MCF 10A (cell line): ENCODE data around the gene TUBB3. TPM values are rescaled to one million over a fixed set of nuclear protein-coding genes. Genes with fewer than 3 reads are reported as not detected.
A peak's percentile ranks its signal among the peaks of the same experiment; 100 is the strongest.

Experiments used
- BruUV-seq: library from RNA; stranded (reverse); fragments of 400-500 nt; replicated peaks from 2 replicates; lab custom pipeline; 2021; lab: Mats Ljungman, UMichigan
- CTCF ChIA-PET: fragments of 300-600 bp; sonication (Branson Sonifier 250); formaldehyde crosslinking; extraction: SDS; loops from one replicate; lab custom pipeline; 2021; ENCODE audit warnings: antibody characterized with exemption, inconsistent platforms; lab: Yijun Ruan, JAX
- POLR2A ChIA-PET: fragments of 300-600, 350-650 bp; sonication (Branson Sonifier 250); formaldehyde crosslinking; extraction: SDS; loops from one replicate; lab custom pipeline; 2020; ENCODE audit warnings: antibody characterized with exemption, inconsistent platforms; lab: Yijun Ruan, JAX
- DNase-seq: peaks from one replicate; pipeline ENCODE4 v3.0.0-alpha.2; 2018; ENCODE audit not compliant: unreplicated experiment
- H3K27ac Mint-ChIP-seq: one replicate; pipeline ENCODE4 v1.8.0; 2022; ENCODE audit warnings: mild to moderate bottlenecking, low read depth, mixed read lengths; ENCODE audit not compliant: unreplicated experiment
- H3K27me3 Mint-ChIP-seq: one replicate; pipeline ENCODE4 v1.8.0; 2022; ENCODE audit warnings: mixed read lengths; ENCODE audit not compliant: insufficient read depth, unreplicated experiment
- H3K36me3 Mint-ChIP-seq: one replicate; pipeline ENCODE4 v1.8.0; 2022; ENCODE audit warnings: mild to moderate bottlenecking, moderate library complexity, mixed read lengths; ENCODE audit not compliant: insufficient read depth, unreplicated experiment
- H3K4me1 Mint-ChIP-seq: one replicate; pipeline ENCODE4 v1.8.0; 2022; ENCODE audit warnings: mixed read lengths; ENCODE audit not compliant: insufficient read depth, unreplicated experiment
- H3K4me3 Mint-ChIP-seq: one replicate; pipeline ENCODE4 v1.8.0; 2022; ENCODE audit warnings: mild to moderate bottlenecking, moderate library complexity, mixed read lengths; ENCODE audit not compliant: unreplicated experiment
- H3K9me3 Mint-ChIP-seq: one replicate; pipeline ENCODE4 v1.8.0; 2022; ENCODE audit warnings: mixed read lengths; ENCODE audit not compliant: unreplicated experiment
- CTCF ChIP-seq: fragments of 200-600 bp; IDR thresholded peaks from one replicate; pipeline ENCODE4 v1.8.0; 2022; ENCODE audit warnings: antibody characterized with exemption, mild to moderate bottlenecking; ENCODE audit not compliant: unreplicated experiment
- intact Hi-C: fragments of 100-400 bp; cut with micrococcal nuclease; formaldehyde crosslinking; loops from 2 replicates; pipeline ENCODE4 v1.14.1; 2022
- total RNA-seq: library from RNA; stranded (reverse); gene quantifications from 2 replicates; pipeline ENCODE4 v1.2.3, GENCODE V29; 2022

The TUBB3 gene
- total RNA-seq, 1 experiment from 2014 or later: 23.0 TPM

GRCh38 chr16:89921702-89922476 is 1.3 kb upstream of the TUBB3 start:
- Mint-ChIP-seq H3K9me3 (no peaks in the 10 kb centered on the region), H3K4me3 (peak overlapping the region; percentile 74), H3K27ac (peak overlapping the region; percentile 76), H3K36me3 (peaks cover 13% of the 10 kb centered on the region), H3K27me3 (no peaks in the 10 kb centered on the region), H3K4me1 (peaks cover 17% of the 10 kb centered on the region)
- TF ChIP-seq CTCF: no peak
- intact Hi-C loops: loop anchor here (5.0 kb wide), 1 partner anchor 220 kb away; the partner anchor contains the start of gene SPATA2L
- POLR2A ChIA-PET: interaction anchor here (0.6 to 4.0 kb wide), 12 partner anchors 12 to 320 kb away, joined by 3 to 31 read pairs (median 4); partner anchors contain the start of genes TCF25 and VPS9D1
- CTCF ChIA-PET: interaction anchor here (0.6 kb wide), 1 partner anchor 380 kb away, joined by 5 read pairs; no protein-coding TSS in a partner anchor
- TSS peak; percentile 31 for BruUV-seq
- peak; percentile 94 for DNase-seq

GRCh38 chr16:89922477-89922883 is 662 bp upstream of the TUBB3 start:
- peak; percentile 90 for DNase-seq
- CTCF ChIA-PET: no interaction called here
- intact Hi-C loops: loop anchor here (5.0 kb wide), 1 partner anchor 220 kb away; the partner anchor contains the start of gene SPATA2L
- H3K4me3 Mint-ChIP-seq: peak overlapping the region; percentile 74
- BruUV-seq: no TSS peak
- peaks cover 13% of the 10 kb centered on the region for H3K36me3 Mint-ChIP-seq
- POLR2A ChIA-PET: interaction anchor here (0.7 to 4.0 kb wide), 13 partner anchors 10 to 321 kb away, joined by 3 to 31 read pairs (median 4); partner anchors contain the start of genes TCF25 and VPS9D1
- TF ChIP-seq CTCF: no peak
- H3K27me3 Mint-ChIP-seq: no peaks in the 10 kb centered on the region
- H3K4me1 Mint-ChIP-seq: peaks cover 17% of the 10 kb centered on the region
- peak overlapping the region; percentile 76 for H3K27ac Mint-ChIP-seq
- H3K9me3 Mint-ChIP-seq: no peaks in the 10 kb centered on the region

GRCh38 chr16:89923640-89924296 is 626 bp downstream of the TUBB3 start:
- ChIA-PET POLR2A (interaction anchor here (0.5 to 4.0 kb wide), 8 partner anchors 8 to 237 kb away, joined by 3 to 31 read pairs (median 4); partner anchors contain the start of genes CDK10, DEF8 and TCF25), CTCF (interaction anchor here (1.1 kb wide), 1 partner anchor 217 kb away, joined by 3 read pairs; no protein-coding TSS in a partner anchor)
- BruUV-seq: TSS peak; percentile 52
- no peaks in the 10 kb centered on the region for H3K9me3 Mint-ChIP-seq
- H3K27ac Mint-ChIP-seq: no peak overlapping the region
- H3K36me3 Mint-ChIP-seq: peaks cover 13% of the 10 kb centered on the region
- H3K4me1 Mint-ChIP-seq: peaks cover 8% of the 10 kb centered on the region
- H3K27me3 Mint-ChIP-seq: no peaks in the 10 kb centered on the region
- no peak for TF ChIP-seq CTCF
- no peak for DNase-seq
- H3K4me3 Mint-ChIP-seq: peak overlapping the region; percentile 74
- intact Hi-C loops: loop anchor here (5.0 kb wide), 1 partner anchor 221 kb away; the partner anchor contains the start of gene SPATA2L
